ENCODE results near the gene CMPK1. TPM values are rescaled to one million over a fixed set of nuclear protein-coding genes. Genes with fewer than 3 reads are reported as not detected.

The CMPK1 gene
- total RNA-seq, 1 donor from 2014 or later: 88.1 TPM

DNA sequence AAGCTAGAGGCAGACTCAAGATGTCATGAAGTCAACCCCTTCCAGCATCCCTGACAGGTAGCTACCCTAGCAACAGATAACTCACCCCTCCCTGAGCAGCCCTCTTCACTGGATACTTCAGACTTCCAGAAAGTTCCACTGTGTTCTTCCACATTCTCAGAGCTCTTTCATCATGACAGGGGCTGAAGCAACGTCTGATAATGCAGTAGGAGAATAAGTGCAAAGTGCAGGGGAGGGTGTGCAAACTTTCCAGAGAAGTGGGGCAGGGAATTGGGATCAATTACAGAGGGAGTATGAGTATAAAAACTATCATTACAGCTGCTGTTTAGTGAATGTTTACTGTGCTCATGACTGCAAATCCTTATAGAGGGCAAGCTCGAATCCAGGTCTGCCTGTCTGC lies 56.1 kb downstream of the CMPK1 start:
- DNase-seq (ENCODE audit: extremely low read depth, low read depth, low spot score): no peak

DNA sequence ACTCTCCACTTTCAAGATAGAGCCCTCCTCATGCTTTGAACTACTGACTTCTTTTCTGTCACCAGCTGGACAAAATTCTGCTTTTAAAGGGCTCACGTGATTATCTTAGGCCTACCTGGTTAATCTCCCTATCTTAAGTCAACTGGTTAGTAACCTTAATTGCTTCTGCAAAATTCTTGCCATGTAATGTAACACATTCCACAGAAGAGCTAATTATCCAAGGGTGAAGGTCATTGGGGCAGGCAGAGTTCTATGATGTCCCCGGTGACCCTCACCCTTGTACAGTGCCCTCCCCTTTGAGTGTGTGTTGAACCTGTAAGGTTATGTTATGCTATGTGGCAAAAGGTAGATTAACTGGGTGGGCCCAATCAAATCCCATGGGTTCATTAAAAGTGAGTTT lies 57.3 kb downstream of the CMPK1 start:
- DNase-seq (ENCODE audit: extremely low read depth, low read depth, low spot score): no peak

DNA sequence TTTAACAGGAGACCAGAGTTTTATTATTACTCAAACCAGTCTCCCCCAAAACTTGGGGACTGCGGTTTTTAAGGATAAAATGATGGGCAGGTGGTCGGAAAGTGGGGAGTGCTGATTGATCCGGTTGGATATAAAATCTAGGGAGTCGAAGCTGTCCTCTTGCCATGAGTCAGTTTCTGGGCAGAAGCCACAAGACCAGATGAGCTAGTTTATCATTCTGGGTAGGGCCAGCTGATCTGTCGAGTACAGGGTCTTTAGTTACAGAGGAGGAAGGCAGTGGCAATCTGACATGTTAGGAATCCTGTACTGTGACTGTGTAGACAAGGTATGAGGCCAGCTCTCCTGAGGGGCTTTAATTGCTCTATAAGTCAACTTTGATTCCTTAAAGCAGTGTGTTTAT lies 59.6 kb downstream of the CMPK1 start:
- no peak for DNase-seq (ENCODE audit: extremely low read depth, low read depth, low spot score)

DNA sequence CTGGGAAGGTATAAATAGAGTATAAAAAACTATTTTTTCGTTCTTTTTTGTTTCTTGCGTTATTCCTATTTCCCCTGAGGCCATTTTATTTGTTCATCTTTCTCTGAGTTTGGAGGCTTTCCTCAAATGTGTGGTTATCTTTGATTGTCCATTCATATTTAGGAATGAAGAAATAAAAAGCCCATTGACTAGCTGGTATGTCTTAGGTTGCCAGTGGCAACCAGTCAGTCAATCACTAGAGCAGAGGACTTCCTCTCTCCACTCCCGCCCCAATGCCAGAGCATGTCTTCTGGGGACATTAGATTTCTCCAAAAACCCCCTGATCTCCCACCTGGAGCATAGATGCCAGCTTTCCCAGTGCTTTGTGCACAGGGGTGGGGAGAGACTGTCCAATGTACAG lies 61.8 kb downstream of the CMPK1 start:
- DNase-seq (ENCODE audit: extremely low read depth, low read depth, low spot score): no peak

DNA sequence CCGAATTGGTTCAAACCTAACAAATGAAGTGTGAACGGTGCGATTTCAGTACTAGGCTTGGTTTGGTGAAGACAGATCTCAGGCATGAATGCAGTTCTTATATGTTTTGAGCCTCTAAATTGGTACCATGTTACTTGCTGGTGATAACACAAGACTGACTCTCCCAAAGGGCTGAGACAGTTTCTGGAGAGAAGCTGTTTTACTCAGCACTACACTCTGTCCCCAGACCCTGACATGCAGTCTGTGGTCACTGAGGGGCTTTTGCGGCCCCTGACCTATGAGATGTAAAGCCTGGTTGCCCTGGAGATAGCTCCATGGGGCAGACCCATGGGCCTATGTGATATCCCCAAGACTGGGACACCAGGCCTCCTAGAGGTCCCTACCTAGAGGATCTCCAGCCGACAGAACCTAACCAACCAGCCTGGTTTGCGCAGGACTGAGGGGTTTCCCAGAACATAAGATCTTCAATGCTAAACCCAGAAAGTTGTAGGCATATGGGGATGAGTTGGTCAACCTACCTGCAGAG lies 63.1 kb downstream of the CMPK1 start:
- no peak for DNase-seq (ENCODE audit: extremely low read depth, low read depth, low spot score)

DNA sequence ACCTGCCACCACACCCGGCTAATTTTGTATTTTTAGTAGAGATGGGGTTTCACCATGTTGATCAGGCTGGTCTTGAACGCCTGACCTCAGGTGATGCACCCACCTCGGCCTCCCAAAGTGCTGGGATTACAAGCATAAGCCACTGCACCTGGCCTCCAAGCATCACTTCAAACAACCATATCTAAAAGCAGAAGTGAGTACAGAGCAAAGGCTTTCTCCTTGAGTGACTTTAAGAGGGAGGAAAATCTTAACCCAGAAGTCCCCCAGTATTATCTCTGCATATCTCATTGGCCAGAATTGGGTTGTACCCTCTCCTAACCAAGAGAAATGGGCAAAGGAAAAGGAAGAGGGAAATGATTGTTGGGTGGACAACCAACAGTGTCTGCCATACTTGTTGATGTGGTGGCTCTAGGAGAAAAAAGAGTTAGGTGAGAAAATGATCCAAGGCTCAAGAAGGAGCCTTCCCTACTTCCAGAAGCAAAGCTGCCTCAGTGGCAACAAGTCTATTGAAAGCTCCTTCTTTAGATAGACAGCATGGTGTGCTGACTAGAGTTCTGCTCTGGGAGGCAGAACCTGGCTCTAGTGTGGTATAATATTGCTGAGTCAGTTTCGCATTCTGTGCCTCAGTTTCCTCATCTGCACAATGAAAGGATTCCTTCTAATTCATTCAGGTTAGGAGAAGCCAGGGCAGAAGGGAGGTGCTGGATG lies 65.7 kb downstream of the CMPK1 start:
- DNase-seq (ENCODE audit: extremely low read depth, low read depth, low spot score): no peak

DNA sequence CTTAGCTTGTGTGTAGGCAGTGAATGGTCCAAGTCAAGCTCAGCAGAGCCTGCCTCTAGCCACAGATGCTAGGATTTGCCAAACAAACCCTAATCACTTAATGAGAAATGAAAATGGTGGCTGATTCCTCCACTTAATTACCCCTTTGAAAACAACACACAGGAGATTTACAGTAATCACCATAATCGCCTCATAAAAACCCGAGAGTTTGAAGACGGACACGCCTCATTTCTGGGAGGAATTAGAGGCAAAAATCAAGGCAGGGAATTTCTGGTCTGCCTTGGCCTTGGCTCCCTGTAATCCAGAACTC lies 66.2 kb downstream of the CMPK1 start:
- no peak for DNase-seq (ENCODE audit: extremely low read depth, low read depth, low spot score)

DNA sequence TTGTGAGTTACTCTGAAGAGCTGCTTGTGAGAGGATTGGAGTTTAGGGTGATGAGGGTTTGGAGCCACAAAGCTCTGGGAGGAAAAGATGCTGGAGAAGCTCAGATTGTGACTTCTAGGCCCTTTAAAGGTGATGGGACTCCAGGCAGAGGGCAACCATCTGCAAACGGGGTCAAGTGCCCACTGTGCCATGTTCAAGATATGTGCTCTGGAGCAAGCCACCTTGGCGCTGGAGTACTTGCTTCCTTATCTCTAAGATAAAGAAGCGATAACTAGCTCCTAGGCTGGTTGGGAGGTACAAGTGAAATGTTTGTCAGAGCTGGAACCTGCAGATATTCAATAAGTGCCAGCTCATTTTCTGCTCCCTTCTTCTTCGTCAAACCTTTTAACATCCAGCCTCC lies 68.2 kb downstream of the CMPK1 start:
- DNase-seq (ENCODE audit: extremely low read depth, low read depth, low spot score): no peak

DNA sequence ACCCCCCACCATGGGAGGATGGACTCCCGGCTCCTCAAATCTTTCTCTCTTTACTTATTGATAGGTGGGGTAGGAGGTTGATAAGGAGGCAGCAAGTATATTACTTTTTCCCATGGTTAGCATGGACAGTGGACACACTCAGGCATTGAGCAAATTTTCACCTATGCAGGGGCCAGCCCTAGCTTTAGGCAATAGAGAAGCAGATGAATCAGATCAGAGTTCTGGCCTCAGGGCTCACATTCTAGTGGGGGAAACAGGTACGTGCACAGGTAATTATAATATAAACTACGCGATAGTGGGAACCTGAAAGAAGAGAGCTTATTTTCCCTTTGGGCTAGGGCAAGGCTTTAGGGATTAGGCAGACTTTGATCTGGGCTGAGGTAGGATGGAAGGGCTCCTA lies 69.0 kb downstream of the CMPK1 start:
- no peak for DNase-seq (ENCODE audit: extremely low read depth, low read depth, low spot score)

DNA sequence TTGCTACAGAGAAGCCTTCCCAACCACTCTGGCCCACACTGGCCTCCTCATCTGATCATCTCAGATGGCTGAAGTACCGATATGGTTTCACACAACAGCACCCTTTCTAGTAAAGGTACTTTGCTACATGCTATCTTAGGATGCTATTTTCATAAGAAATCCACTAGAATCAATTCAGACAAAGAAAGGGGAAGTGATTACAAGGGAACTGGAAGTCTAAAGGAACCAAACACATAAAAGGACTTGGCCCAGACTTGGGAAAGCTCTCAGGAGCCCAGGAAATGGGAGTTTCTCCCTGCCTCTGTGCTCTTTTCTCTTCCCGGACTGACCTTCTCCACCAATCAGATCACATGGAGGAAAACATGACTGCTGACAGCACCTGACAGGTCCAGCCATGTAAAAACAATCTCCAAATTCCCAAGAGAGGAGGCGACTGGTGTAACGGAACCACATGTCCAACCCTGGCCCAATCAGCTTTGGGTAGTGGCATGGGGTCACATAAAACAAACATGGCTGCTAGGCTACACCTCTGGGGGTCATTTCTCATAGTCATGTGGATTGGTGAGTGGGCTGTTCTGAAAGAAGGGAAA lies 69.8 kb downstream of the CMPK1 start:
- DNase-seq (ENCODE audit: extremely low read depth, low read depth, low spot score): no peak

DNA sequence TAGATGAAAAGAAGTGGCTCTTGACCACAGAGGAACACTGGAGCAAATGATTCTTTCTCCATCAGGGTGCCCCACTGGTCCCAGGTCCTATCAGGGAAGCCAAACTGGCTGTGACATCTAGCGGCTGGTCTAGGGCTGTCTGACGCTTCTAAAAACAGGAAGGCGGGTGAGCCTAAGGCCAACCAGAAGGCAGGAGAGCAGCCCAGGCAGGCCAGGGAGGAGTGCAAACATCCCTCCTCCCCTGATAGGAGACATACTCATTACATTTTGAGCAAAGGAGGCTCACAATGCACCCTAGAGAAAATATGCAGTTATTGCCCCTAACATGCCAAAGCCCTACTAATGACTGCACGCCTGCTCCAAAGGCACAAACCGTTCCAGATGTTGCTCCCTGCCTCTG lies 72.1 kb downstream of the CMPK1 start:
- DNase-seq (ENCODE audit: extremely low read depth, low read depth, low spot score): no peak

DNA sequence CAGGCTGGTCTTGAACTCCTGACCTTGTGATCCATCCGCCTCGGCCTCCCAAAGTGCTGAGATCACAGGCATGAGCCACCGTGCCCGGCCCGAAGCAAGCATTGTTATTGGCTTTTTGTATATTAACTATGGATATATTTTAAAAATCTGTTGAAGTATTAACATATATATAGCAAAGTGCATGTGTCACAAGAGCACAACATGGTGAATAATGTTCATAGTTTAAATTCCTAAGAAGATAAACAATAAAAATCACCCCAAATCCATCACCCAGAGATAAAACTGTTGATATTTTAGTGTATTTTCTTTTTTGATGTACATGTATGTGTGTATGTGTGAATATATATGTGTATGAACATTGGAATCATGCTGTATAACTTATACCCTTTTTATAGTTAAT lies 73.4 kb downstream of the CMPK1 start:
- no peak for DNase-seq (ENCODE audit: extremely low read depth, low read depth, low spot score)

DNA sequence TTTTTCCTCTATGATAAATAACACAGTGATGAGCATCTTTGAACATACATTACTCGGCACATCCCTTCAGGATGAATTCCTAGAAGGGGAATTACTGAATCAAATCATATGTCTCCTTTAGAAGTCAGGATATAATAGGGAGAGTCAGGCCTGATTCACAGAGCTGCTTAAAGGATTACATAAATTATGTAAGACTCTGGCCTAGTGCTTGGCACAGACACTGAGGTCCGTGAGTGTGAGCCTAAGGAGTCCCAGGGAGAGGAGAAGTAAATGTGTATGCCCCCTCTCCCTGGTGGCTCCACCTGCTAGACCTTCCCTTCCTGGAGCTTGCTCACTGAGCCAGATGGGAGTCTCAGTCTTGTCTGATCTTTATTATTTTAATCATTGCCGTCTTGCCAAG lies 73.9 kb downstream of the CMPK1 start:
- DNase-seq (ENCODE audit: extremely low read depth, low read depth, low spot score): no peak

DNA sequence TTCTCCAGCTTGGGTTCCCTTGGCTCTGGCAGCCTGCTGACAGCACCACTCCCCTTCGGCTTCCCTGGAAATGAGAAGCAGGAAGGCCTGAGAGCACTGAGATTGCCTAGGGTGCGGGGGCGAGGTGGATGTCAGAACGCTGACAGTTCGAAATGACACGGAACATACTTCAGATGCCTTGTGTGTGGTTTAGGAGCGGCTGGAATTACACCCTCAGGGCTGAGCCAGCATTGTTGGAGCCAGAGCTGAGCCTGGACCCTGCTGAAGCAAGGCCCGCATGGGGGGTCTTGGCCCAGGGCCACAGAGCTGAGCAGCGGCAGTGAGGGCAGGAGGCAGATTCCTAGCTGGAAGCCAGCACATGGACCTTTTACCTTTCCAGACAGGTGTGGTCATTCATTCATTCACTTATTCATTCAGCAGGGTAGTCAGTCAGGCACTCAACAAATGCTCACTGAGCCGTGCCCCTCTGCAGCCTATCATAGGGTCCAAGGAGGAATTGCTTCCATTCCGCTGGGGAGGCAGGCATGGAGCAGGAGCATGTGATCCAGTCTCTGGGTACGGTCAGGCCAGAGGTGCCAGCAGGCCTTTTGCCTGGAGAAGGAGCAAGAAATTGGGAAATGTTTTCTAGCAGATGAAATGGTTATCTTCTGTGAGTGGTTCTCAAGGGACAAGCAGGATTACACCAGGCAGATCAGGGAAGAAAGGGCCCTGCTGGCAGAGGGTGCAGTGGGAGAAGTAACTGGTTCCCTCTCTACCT lies 75.9 kb downstream of the CMPK1 start:
- no peak for DNase-seq (ENCODE audit: extremely low read depth, low read depth, low spot score)

DNA sequence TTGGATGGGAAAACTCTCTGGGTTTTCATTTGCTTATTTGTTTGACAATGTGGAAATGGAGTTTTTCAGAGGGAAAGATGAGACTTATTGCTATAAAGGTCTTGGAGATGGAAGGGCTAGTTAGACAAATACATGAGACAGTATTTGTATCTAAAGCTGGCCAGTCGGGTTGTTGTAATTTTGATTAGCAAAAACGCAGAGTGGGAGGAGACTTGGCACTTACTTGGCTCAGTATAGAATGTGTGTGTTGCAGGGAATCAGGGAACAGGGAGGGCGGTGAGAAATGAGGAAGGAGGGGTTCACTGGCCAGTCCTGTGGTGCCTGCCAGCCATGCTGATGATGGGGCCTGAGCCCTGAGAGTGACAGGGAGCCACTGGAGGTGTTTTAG lies 76.5 kb downstream of the CMPK1 start:
- no peak for DNase-seq (ENCODE audit: extremely low read depth, low read depth, low spot score)

DNA sequence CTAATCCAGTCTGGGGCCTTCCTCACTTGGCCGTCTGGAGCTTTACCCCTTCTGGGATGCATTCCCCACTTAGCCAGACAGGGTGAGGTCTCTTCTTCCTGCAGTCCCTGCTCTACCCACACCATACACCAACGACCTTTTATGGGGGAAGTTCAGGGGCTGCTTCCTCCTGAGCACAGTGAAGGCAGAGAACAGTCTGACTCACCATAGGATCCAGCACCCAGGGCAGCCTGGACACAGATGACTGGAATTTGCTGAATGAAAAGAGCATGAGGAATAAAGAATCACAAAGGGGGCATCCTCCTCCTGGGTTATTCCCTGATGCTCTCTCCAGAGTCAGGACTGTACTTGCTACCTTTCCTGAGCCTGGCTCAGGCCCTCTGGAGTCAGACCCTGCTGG lies 77.8 kb downstream of the CMPK1 start:
- DNase-seq (ENCODE audit: extremely low read depth, low read depth, low spot score): no peak

DNA sequence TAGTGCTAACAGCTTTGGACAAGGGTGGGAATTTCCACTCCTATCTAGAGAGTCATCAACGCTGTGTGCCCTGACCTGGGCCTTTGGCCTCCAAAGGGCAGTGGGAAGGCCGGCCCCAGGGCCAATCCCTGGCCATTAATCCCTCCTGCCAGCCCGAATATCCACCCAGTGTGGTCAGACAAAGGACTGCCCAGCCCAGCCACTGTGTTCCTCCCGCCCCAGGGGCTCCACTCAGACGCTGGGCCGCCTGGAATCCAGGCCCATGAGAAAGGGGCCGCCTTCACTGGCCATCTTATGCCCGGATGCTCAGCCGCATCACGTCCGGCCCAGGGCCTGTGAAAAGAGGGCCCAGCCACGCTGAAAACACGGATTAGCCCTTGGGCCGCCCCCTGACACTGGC lies 78.8 kb downstream of the CMPK1 start:
- no peak for DNase-seq (ENCODE audit: extremely low read depth, low read depth, low spot score)

DNA sequence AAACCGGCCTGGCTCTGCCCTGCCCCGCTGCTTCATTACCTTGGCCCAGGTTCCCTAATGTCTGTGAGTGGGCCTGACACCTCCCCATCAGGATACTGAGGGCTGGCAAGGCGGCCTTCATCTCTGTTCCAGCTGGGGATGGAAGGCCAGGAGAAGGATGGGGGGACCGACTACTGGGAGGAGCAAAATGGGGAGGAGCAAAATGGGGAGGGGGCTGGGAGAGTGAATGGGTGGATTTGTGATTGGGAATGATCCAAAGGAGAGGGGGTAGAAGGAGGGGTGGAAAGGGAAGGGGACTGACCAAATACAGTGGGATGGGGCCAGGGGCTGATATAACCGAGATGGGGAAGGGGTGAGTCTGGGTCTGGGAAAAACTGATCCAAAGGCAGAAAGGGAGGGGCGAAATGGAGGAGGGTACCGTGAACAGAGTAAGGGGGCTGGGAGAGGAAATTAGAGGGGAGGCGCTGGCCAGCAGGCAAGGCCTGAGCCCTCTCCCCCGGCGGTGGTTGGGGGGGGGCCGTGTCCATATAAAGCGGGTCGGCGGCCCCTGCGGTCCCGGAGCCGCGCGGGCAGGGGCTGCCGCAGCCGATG lies 82.2 kb downstream of the CMPK1 start, which contains the start of gene FOXE3:
Gene FOXE3, plus strand, starts transcription at position 558 of the 591 bp plus-strand sequence. Its CDS starts 31 bp downstream, at position 589.
- DNase-seq (ENCODE audit: extremely low read depth, low read depth, low spot score): no peak

DNA sequence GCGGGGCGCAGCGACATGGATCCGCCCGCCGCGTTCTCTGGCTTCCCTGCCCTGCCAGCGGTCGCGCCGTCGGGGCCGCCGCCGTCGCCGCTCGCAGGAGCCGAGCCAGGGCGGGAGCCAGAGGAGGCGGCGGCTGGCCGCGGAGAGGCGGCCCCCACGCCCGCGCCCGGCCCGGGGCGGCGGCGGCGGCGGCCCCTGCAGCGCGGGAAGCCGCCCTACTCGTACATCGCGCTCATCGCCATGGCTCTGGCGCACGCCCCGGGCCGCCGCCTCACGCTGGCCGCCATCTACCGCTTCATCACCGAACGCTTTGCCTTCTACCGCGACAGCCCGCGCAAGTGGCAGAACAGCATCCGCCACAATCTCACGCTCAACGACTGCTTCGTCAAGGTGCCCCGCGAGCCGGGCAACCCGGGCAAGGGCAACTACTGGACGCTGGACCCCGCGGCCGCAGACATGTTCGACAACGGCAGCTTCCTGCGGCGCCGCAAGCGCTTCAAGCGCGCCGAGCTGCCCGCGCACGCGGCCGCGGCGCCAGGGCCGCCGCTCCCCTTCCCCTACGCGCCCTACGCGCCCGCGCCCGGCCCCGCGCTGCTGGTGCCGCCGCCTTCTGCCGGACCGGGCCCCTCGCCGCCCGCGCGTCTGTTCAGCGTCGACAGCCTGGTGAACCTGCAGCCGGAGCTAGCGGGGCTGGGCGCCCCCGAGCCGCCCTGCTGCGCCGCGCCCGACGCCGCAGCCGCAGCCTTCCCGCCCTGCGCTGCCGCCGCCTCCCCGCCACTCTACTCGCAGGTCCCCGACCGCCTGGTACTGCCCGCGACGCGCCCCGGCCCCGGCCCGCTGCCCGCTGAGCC lies 83.0 kb downstream of the CMPK1 start:
- DNase-seq (ENCODE audit: extremely low read depth, low read depth, low spot score): no peak

DNA sequence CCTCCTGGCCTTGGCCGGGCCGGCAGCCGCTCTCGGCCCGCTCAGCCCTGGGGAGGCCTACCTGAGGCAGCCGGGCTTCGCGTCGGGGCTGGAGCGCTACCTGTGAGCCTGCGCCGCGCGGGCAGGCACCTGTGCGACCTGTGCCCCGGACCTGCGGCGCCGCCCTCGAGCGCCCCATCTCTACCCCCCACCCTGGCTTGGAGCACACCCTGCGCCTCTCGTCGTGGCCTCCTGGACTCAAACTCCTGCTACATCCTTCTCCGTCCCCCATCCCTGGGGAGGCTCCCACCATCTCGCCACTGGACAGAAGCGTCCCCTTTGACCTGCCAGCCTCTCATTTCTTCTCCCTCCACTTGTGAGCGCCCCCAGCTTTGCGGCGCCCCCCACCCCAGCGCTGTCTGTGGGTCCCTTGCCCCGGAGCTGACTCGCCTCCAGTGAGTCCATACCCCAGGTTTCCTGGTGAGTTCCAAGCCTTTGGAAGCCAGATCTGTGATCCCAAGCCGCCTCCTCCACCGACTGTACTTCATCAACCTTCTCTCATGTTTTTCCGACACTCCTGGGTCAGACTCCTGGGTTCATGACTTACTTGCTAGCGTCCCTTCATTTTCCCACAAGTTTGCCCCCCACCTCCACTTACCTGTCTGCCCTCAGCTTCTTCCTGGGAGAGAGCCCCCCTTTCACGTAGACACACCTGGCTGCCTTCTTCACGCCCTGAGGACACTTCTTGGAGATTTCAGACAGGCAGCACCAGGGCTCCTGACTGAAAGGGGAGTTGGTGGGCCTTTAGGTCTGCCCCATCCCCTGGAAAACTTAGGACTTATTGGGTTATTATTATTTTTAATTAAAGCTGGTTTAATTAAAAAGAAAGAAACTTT lies 83.8 kb downstream of the CMPK1 start:
- no peak for DNase-seq (ENCODE audit: extremely low read depth, low read depth, low spot score)

All from glomerular endothelial cell (primary cell).